NCI-H1694 treated with DMSO at 0.1 percent for 48 hours (cell line): ENCODE measurements around the gene BAG5.
A peak's percentile ranks its signal among the peaks of the same experiment; 100 is the strongest.

Experiments used
- DNase-seq: peaks from one replicate; lab custom pipeline; 2025; lab: John Stamatoyannopoulos, UW

The BAG5 gene

GRCh38 chr14:103546652-103547454 is 15.6 kb downstream of the BAG5 start:
- DNase-seq, result peak; percentile 68

GRCh38 chr14:103545915-103546651 is 16.4 kb downstream of the BAG5 start:
- DNase-seq, result no peak

- DNase-seq, result no peak
These were observed 17.1 kb downstream of the BAG5 start for GRCh38 chr14:103545219-103545914.

- DNase-seq, result peak; percentile 51
These were observed 17.9 kb downstream of the BAG5 start for GRCh38 chr14:103544388-103545218.

GRCh38 chr14:103543721-103544387 is 18.6 kb downstream of the BAG5 start:
- no peak for DNase-seq

- no peak for DNase-seq
These were observed 19.3 kb downstream of the BAG5 start for GRCh38 chr14:103543140-103543539.

- no peak for DNase-seq
These were observed 19.8 kb downstream of the BAG5 start for GRCh38 chr14:103542605-103543088.

GRCh38 chr14:103541709-103542604 is 20.5 kb downstream of the BAG5 start:
- no peak for DNase-seq

GRCh38 chr14:103540821-103541708 is 21.4 kb downstream of the BAG5 start:
- no peak for DNase-seq

GRCh38 chr14:103539056-103539825 is 23.2 kb downstream of the BAG5 start:
- DNase-seq, result no peak

- no peak for DNase-seq
These were observed 24.0 kb downstream of the BAG5 start for GRCh38 chr14:103538291-103539055.

GRCh38 chr14:103537175-103537990 is 25.1 kb downstream of the BAG5 start:
- no peak for DNase-seq

GRCh38 chr14:103536693-103537092 is 25.8 kb downstream of the BAG5 start:
- DNase-seq, result no peak

GRCh38 chr14:103535891-103536565 is 26.4 kb downstream of the BAG5 start:
- no peak for DNase-seq

- DNase-seq, result no peak
These were observed 27.2 kb downstream of the BAG5 start for GRCh38 chr14:103535081-103535890.
